B cell (primary cell): ENCODE results near the gene IKZF2. TPM values are rescaled to one million over a fixed set of nuclear protein-coding genes. Genes with fewer than 3 reads are reported as not detected.

ENCODE experiments used
- ATAC-seq: fragments of 200-7000 bp; cut with Tn5 transposase; one replicate; pipeline ENCODE4 v1.10.0; 2021; ENCODE audit warnings: low read depth, mild to moderate bottlenecking, moderate number of reproducible peaks, moderate library complexity
- CTCF ChIA-PET: fragments of 350-600 bp; sonication (Branson Sonifier 250); formaldehyde crosslinking; loops from one replicate; lab custom pipeline; 2021; ENCODE audit warnings: antibody characterized with exemption, inconsistent platforms; lab: Charles Lee
- POLR2A ChIA-PET: fragments of 350-600 bp; sonication (Branson Sonifier 250); formaldehyde crosslinking; loops from one replicate; lab custom pipeline; 2021; ENCODE audit warnings: antibody characterized with exemption; lab: Charles Lee
- DNase-seq: peaks from one replicate; pipeline ENCODE4 v3.0.0; 2013
- H2AFZ ChIP-seq: 2 replicates; pipeline ENCODE4 v1.6.1; 2012; ENCODE audit warnings: mild to moderate bottlenecking, low read depth, low read length; ENCODE audit not compliant: insufficient read depth, poor library complexity, severe bottlenecking
- H3K27ac ChIP-seq, 2 donors: 1 replicate in 1 of 2; 2 replicates in 1 of 2; pipeline ENCODE4 v1.5.1; 2012 to 2013; ENCODE audit warnings: low read length in 2 of 2, mild to moderate bottlenecking in 2 of 2, moderate library complexity in 1 of 2
- H3K27me3 ChIP-seq, 4 experiments: fragments of 200-600 bp in 1 of 4; sonication (generic) in 1 of 4; replicated peaks in 1 of 4; 1 replicate in 2 of 4; 2 replicates in 2 of 4; pipeline versions ENCODE4 v1.6.1 to v1.7.0; 2013 to 2016; ENCODE audit warnings: low read length in 3 of 4, mild to moderate bottlenecking in 2 of 4, mixed read lengths in 1 of 4, moderate library complexity in 1 of 4; ENCODE audit not compliant: insufficient read depth in 4 of 4, control insufficient read depth in 3 of 4; ENCODE audit errors: control extremely low read depth in 1 of 4
- H3K36me3 ChIP-seq, 2 experiments: replicated peaks in 1 of 2; 1 replicate in 1 of 2; 2 replicates in 1 of 2; pipeline versions ENCODE4 v1.6.1 to v1.7.1; 2013; ENCODE audit warnings: low read length in 1 of 2; ENCODE audit not compliant: insufficient read depth in 2 of 2, control insufficient read depth in 1 of 2; ENCODE audit errors: control extremely low read depth in 1 of 2, extremely low read depth in 1 of 2
- H3K4me1 ChIP-seq, 2 donors: fragments of 200-600 bp in 1 of 2; sonication (generic) in 1 of 2; 1 replicate in 1 of 2; 2 replicates in 1 of 2; pipeline versions ENCODE4 v1.5.1 to v1.6.1; 2013 to 2017; ENCODE audit warnings: low read length in 2 of 2; ENCODE audit not compliant: control insufficient read depth in 2 of 2, insufficient read depth in 2 of 2
- H3K4me2 ChIP-seq: replicated peaks from 2 replicates; pipeline ENCODE3; 2012; ENCODE audit warnings: mild to moderate bottlenecking, low read depth, low read length; ENCODE audit not compliant: poor library complexity, severe bottlenecking
- H3K4me3 ChIP-seq, 5 experiments: fragments of 200-600 bp in 1 of 5; sonication (generic) in 1 of 5; 1 replicate in 3 of 5; 2 replicates in 2 of 5; pipeline versions ENCODE4 v1.5.1 to v1.7.0; 2011 to 2016; ENCODE audit warnings: low read length in 4 of 5, mild to moderate bottlenecking in 4 of 5, low read depth in 2 of 5, control low read depth in 1 of 5, moderate library complexity in 1 of 5; ENCODE audit not compliant: insufficient read depth in 1 of 5; ENCODE audit errors: control extremely low read depth in 1 of 5, extremely low read depth in 1 of 5
- H3K79me2 ChIP-seq: fragments of 200-600 bp; sonication (generic); one replicate; pipeline ENCODE4 v1.6.0; 2016; ENCODE audit warnings: low read length; ENCODE audit not compliant: control insufficient read depth, insufficient read depth
- H3K9ac ChIP-seq: fragments of 200-600 bp; sonication (generic); 2 replicates; pipeline ENCODE4 v1.6.1; 2017; ENCODE audit warnings: mild to moderate bottlenecking, low read length, moderate library complexity
- H3K9me3 ChIP-seq, 3 donors: one replicate each; pipeline versions ENCODE4 v1.6.1 to v1.7.1; 2013; ENCODE audit warnings: low read length in 2 of 3; ENCODE audit not compliant: control insufficient read depth in 2 of 3, insufficient read depth in 1 of 3; ENCODE audit errors: control extremely low read depth in 1 of 3
- H4K20me1 ChIP-seq: 2 replicates; pipeline ENCODE4 v1.6.0; 2012; ENCODE audit warnings: mild to moderate bottlenecking, low read length; ENCODE audit not compliant: insufficient read depth, control insufficient read depth, poor library complexity, severe bottlenecking
- H3K27ac Mint-ChIP-seq: one replicate; pipeline ENCODE4 v1.8.0; 2021; ENCODE audit warnings: mixed read lengths
- H3K27me3 Mint-ChIP-seq: one replicate; pipeline ENCODE4 v1.8.0; 2021; ENCODE audit warnings: mixed read lengths
- H3K4me1 Mint-ChIP-seq: one replicate; pipeline ENCODE4 v1.8.0; 2021; ENCODE audit warnings: mixed read lengths
- H3K4me3 Mint-ChIP-seq: one replicate; pipeline ENCODE4 v1.8.0; 2021; ENCODE audit warnings: mixed read lengths
- H3K9me3 Mint-ChIP-seq: one replicate; pipeline ENCODE4 v1.8.0; 2022; ENCODE audit warnings: mixed read lengths; ENCODE audit not compliant: insufficient read depth
- EZH2 ChIP-seq: IDR thresholded peaks from 2 replicates; pipeline ENCODE4 v1.6.1; 2012; ENCODE audit warnings: borderline replicate concordance, low read depth, mild to moderate bottlenecking, moderate library complexity, low read length; ENCODE audit not compliant: insufficient read depth, poor library complexity, severe bottlenecking
- WGBS: methylation state at CpG from one replicate; pipeline ENCODE4 v1.1.5; 2013; ENCODE audit warnings: missing lambda C conversion rate; ENCODE audit not compliant: insufficient coverage; 5-methylcytosine and 5-hydroxymethylcytosine counted together
- intact Hi-C: fragments of 100-400 bp; cut with micrococcal nuclease; formaldehyde crosslinking; loops from one replicate; pipeline ENCODE4 v1.10.0; 2022
- polyA plus RNA-seq: library from polyadenylated mRNA; depleted of rRNA; stranded (reverse); fragments of >200 nt; gene quantifications from 2 replicates; pipeline ENCODE4 v1.2.3, GENCODE V29; 2012
- total RNA-seq, 2 donors: library from RNA; stranded (reverse); fragments of 120-200 nt in 1 of 2; gene quantifications; 1 replicate in 1 of 2; 2 replicates in 1 of 2; pipeline versions ENCODE4 v1.2.3 to v1.2.4, GENCODE V29; 2013 to 2022
- TF ChIP-seq, protein P1 (sequence below): fragments of 200-600 bp; IDR thresholded peaks from one replicate; pipeline ENCODE4 v1.8.0; 2022; ENCODE audit warnings: antibody characterized with exemption, mild to moderate bottlenecking

The IKZF2 gene
- total and polyA plus RNA-seq, 2 donors (not counting 1 experiment from before 2014, with no cell fraction given): 2.5 to 49.3 TPM

DNA sequence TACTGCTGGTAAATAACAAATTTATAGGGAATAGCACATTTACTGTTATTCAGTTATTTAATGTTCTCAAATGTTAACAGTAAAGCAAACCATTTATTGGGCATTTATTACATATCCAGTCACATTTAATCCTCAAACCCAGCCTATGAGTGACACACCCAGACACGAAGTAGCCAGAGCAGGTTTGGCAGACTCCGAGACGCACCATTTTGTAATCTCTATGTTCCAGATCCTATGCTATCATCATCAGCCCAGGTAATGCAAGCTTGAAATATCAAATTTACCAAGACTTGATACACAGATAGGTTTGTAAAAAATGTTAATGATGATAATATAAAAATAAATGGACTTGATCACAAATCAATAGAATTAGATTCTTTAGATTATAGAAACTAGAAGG, 131.1 kb downstream of the IKZF2 start:
- Mint-ChIP-seq H3K27me3 (no peaks in the 10 kb centered on the region), H3K4me1 (peaks cover 38% of the 10 kb centered on the region), H3K9me3 (no peaks in the 10 kb centered on the region), H3K4me3 (no peak overlapping the region), H3K27ac (no peak overlapping the region)
- H3K79me2 ChIP-seq: no peaks in the 10 kb centered on the region
- H4K20me1 ChIP-seq: no peaks in the 10 kb centered on the region
- no peak for DNase-seq
- ChIA-PET POLR2A (no interaction called here), CTCF (no interaction called here)
- no peaks in the 10 kb centered on the region for H3K27me3 ChIP-seq
- 100% methylated on average over 1 of the region's 3 CpGs for WGBS
- no peak overlapping the region for H3K27ac ChIP-seq
- TF ChIP-seq, protein P1, sequence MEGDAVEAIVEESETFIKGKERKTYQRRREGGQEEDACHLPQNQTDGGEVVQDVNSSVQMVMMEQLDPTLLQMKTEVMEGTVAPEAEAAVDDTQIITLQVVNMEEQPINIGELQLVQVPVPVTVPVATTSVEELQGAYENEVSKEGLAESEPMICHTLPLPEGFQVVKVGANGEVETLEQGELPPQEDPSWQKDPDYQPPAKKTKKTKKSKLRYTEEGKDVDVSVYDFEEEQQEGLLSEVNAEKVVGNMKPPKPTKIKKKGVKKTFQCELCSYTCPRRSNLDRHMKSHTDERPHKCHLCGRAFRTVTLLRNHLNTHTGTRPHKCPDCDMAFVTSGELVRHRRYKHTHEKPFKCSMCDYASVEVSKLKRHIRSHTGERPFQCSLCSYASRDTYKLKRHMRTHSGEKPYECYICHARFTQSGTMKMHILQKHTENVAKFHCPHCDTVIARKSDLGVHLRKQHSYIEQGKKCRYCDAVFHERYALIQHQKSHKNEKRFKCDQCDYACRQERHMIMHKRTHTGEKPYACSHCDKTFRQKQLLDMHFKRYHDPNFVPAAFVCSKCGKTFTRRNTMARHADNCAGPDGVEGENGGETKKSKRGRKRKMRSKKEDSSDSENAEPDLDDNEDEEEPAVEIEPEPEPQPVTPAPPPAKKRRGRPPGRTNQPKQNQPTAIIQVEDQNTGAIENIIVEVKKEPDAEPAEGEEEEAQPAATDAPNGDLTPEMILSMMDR: no peak
- no peak for TF ChIP-seq EZH2
- peaks cover 15 to 18% of the 10 kb centered on the region in 2 donors for H3K4me1 ChIP-seq
- H3K4me2 ChIP-seq: no peak overlapping the region
- intact Hi-C loops: no loop called here
- no peak overlapping the region for H2AFZ ChIP-seq
- ATAC-seq: no peak
- peaks cover 0 to 1% of the 10 kb centered on the region in 2 experiments for H3K36me3 ChIP-seq
- no peak overlapping the region for H3K9ac ChIP-seq
- H3K9me3 ChIP-seq: no peaks in the 10 kb centered on the region
- H3K4me3 ChIP-seq: no peak overlapping the region

- Histone ChIP-seq H3K79me2 (no peaks in the 10 kb centered on the region), H3K9me3 (no peaks in the 10 kb centered on the region), H3K9ac (no peak overlapping the region), H3K4me3 (no peak overlapping the region), H3K4me2 (no peak overlapping the region), H3K27ac (no peak overlapping the region), H3K4me1 (peaks cover 15 to 21% of the 10 kb centered on the region in 2 donors), H4K20me1 (no peaks in the 10 kb centered on the region), H3K36me3 (peaks cover 0 to 1% of the 10 kb centered on the region in 2 experiments), H3K27me3 (no peaks in the 10 kb centered on the region), H2AFZ (no peak overlapping the region)
- Mint-ChIP-seq H3K27ac (no peak overlapping the region), H3K4me1 (peaks cover 47% of the 10 kb centered on the region), H3K4me3 (no peak overlapping the region), H3K27me3 (no peaks in the 10 kb centered on the region), H3K9me3 (no peaks in the 10 kb centered on the region)
- POLR2A ChIA-PET: no interaction called here
- no peak for DNase-seq
- no peak for ATAC-seq
- intact Hi-C loops: no loop called here
- TF ChIP-seq, protein P1: no peak
- no peak for TF ChIP-seq EZH2
- CTCF ChIA-PET: no interaction called here
- no CpG with 5 or more reads among the region's 2 CpGs for WGBS
These were observed 132.0 kb downstream of the IKZF2 start for GRCh38 chr2:213019368-213019767.
